Measurements from ENCODE around the gene C6orf163. TPM values are rescaled to one million over a fixed set of nuclear protein-coding genes. Genes with fewer than 3 reads are reported as not detected.
"Not testable (repeated sequence)": the region's sequence is repeated elsewhere in the genome, so short reads cannot be mapped to it uniquely, and the experiment has no call there.

Gene C6orf163
- 10 to 100 TPM in 1 of 4 donors, 1 to 10 TPM in 3; 4.3 to 12.1 (median 7.3) TPM for total RNA-seq

DNA sequence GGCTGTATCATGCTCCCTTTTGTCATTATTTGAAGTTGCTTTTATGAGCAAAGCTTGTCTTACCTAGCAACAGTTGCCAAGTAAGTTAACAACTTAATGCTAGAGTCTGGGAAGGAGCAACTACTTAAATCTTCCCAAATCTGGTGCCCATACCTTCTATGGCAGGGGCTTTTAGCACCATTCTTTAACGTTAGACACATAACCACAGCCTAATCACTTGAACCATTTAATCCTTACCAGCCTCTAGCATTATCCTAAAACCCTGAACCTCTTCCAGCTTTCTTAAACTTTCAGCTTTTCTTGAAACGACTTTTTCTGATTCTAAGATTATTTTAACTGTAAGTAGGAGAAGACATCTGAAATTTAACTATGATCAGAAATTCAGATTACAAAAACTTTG lies at the start of gene C6orf163:
Gene C6orf163, plus strand, starts transcription at position 83 of the 400 bp plus-strand sequence. Its CDS starts 287 bp downstream, at position 370.
- no peaks in the 10 kb centered on the region for H3K36me3 ChIP-seq
- H3K9me3 ChIP-seq, result no peaks in the 10 kb centered on the region
- no peak for DNase-seq
- H3K27me3 ChIP-seq, result no peaks in the 10 kb centered on the region
- H3K4me1 ChIP-seq, result no peaks in the 10 kb centered on the region
- H3K27ac ChIP-seq, result no peak within 1 kb of the TSS
- 72 to 75% methylated on average over 2 of the region's 2 CpGs for WGBS, 2 donors
- intact Hi-C loops (cut with DNase I), result no loop called here
- TF ChIP-seq, protein P1, sequence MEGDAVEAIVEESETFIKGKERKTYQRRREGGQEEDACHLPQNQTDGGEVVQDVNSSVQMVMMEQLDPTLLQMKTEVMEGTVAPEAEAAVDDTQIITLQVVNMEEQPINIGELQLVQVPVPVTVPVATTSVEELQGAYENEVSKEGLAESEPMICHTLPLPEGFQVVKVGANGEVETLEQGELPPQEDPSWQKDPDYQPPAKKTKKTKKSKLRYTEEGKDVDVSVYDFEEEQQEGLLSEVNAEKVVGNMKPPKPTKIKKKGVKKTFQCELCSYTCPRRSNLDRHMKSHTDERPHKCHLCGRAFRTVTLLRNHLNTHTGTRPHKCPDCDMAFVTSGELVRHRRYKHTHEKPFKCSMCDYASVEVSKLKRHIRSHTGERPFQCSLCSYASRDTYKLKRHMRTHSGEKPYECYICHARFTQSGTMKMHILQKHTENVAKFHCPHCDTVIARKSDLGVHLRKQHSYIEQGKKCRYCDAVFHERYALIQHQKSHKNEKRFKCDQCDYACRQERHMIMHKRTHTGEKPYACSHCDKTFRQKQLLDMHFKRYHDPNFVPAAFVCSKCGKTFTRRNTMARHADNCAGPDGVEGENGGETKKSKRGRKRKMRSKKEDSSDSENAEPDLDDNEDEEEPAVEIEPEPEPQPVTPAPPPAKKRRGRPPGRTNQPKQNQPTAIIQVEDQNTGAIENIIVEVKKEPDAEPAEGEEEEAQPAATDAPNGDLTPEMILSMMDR (IDR thresholded peaks at IDR 0.05), result no peak
- no peak for TF ChIP-seq POLR2A (IDR thresholded peaks at IDR 0.05)
- H3K4me3 ChIP-seq (replicated peaks in 1 of 3), result no peak within 1 kb of the TSS

DNA sequence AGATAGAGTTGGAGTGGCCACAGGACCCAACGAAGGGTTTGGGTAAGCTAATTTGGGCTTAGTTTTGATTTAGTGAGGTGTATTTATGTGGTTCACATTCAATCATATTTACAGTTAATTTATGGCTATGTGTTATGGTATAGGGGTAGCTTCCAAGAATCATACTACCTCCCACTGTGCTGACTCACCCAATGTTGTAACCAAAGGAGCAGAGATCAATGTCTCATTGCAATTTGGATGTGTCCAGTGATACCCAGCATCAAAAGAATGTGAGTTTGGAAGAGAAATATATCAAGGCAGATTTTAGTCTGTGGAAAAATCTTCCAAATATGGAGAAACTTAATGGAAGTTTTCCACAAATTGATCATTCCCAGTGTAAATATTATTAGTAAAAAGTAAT lies 47.5 kb upstream of the C6orf163 start:
- TF ChIP-seq, protein P1 (IDR thresholded peaks at IDR 0.05), result no peak
- no peak for TF ChIP-seq POLR2A (IDR thresholded peaks at IDR 0.05)
- Histone ChIP-seq H3K27ac (no peak overlapping the region), H3K4me3 (replicated peaks in 1 of 3) (no peak overlapping the region), H3K27me3 (no peaks in the 10 kb centered on the region), H3K9me3 (no peaks in the 10 kb centered on the region), H3K4me1 (no peaks in the 10 kb centered on the region), H3K36me3 (no peaks in the 10 kb centered on the region)
- WGBS, 2 donors, result 53 to 78% methylated on average over 1 of the region's 1 CpG
- no peak for DNase-seq
- intact Hi-C loops (cut with DNase I), result no loop called here

DNA sequence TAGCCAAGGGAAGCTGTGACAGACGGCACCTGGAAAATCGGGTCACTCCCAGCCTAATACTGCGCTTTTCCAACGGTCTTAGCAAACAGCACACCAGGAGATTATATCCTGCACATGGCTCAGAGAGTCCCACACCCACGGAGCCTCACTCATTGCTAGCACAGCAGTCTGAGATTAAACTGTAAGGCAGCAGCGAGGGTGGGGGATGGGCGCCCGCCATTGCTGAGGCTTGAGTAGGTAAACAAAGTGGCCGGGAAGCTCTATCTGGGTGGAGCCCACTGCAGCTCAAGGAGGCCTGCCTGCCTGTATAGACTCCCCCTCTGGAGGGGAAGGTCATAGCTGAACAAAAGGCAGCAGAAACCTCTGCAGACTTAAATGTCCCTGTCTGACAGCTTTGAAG lies 43.3 kb upstream of the C6orf163 start:
- H3K36me3 ChIP-seq; H3K27me3 ChIP-seq; H3K9me3 ChIP-seq; H3K4me3 ChIP-seq (replicated peaks in 1 of 3); intact Hi-C loops (cut with DNase I); DNase-seq; H3K27ac ChIP-seq; H3K4me1 ChIP-seq: not testable (repeated sequence)
- WGBS, 2 donors, result 93 to 95% methylated on average over 5 to 8 of the region's 9 CpGs

DNA sequence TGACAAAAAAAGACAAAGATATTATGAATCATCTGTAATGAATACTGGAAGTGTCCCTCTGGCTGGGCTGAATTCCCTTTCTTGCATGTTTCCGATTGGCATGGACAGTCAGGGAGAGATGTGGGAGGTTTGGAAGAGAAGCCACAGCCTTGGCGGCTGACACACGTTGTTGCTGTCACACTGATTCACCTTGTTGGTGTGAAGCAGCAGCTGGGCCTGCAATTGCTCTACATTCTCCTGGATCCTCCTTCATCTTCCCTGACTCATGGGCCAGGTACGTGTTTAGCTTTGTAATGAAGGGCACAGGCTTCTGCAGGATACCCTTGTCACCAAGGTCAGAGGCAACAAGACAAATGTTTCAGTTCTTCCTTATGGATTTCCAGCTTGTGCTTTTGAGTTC lies 35.6 kb upstream of the C6orf163 start:
- Histone ChIP-seq H3K36me3 (no peaks in the 10 kb centered on the region), H3K4me3 (replicated peaks in 1 of 3) (no peak overlapping the region), H3K9me3 (no peaks in the 10 kb centered on the region), H3K4me1 (no peaks in the 10 kb centered on the region), H3K27me3 (no peaks in the 10 kb centered on the region), H3K27ac (no peak overlapping the region)
- TF ChIP-seq, protein P1 (IDR thresholded peaks at IDR 0.05), result no peak
- TF ChIP-seq POLR2A (IDR thresholded peaks at IDR 0.05), result no peak
- no peak for DNase-seq
- WGBS, 2 donors, result 71 to 73% methylated on average over 4 of the region's 4 CpGs
- intact Hi-C loops (cut with DNase I), result no loop called here

DNA sequence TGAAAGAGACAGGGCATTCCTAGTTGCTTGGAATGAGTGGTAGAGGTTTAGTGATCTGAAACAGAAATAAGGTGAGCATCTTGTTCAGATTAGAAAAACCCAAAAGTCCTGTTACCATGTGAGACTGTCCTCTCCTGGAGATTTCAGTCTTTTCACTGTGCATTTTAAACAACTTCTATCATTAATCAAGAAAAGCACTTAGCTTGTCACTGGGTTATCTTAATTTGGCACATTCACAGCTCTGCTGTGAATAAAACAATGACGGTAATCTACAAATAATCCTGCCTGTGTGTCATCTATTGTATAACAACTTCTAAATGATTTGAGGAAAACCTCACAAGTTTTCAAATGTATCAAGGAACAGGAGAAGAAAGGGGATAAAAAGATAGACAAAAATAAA lies 31.8 kb upstream of the C6orf163 start:
- no peak overlapping the region for H3K4me3 ChIP-seq (replicated peaks in 1 of 3)
- H3K4me1 ChIP-seq, result no peaks in the 10 kb centered on the region
- TF ChIP-seq, protein P1 (IDR thresholded peaks at IDR 0.05), result no peak
- no peak for TF ChIP-seq POLR2A (IDR thresholded peaks at IDR 0.05)
- WGBS, 2 donors, result 62 to 85% methylated on average over 1 of the region's 1 CpG
- DNase-seq, result no peak
- no peaks in the 10 kb centered on the region for H3K27me3 ChIP-seq
- H3K27ac ChIP-seq, result no peak overlapping the region
- no peaks in the 10 kb centered on the region for H3K9me3 ChIP-seq
- intact Hi-C loops (cut with DNase I), result no loop called here
- H3K36me3 ChIP-seq, result no peaks in the 10 kb centered on the region

DNA sequence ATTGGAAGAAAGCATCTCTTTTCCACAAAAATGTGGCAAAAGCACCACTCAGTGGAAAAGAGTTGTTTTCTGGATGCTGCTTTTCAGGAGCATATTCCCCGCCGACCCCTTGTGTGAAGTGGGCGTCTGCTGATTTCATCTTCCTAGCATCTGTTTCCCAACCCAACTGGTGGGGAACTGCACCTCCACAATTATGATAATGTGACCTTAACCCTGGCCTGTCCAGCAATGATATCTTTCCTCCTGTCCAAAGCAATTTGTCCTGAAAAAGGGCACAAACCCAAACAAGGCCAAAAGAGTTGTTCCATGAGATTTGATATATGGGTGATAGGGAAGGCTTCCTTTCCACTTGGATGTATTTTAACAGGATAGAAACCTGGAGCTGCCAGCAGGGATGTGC lies 29.5 kb upstream of the C6orf163 start:
- Histone ChIP-seq H3K27me3 (no peaks in the 10 kb centered on the region), H3K4me1 (no peaks in the 10 kb centered on the region), H3K36me3 (no peaks in the 10 kb centered on the region), H3K27ac (no peak overlapping the region), H3K4me3 (replicated peaks in 1 of 3) (no peak overlapping the region), H3K9me3 (no peaks in the 10 kb centered on the region)
- TF ChIP-seq, protein P1 (IDR thresholded peaks at IDR 0.05), result no peak
- TF ChIP-seq POLR2A (IDR thresholded peaks at IDR 0.05), result no peak
- no peak for DNase-seq
- 89 to 92% methylated on average over 3 of the region's 3 CpGs for WGBS, 2 donors
- intact Hi-C loops (cut with DNase I), result no loop called here
